Testis (tissue), 3 donors: ENCODE results near the gene PCGF5. TPM values are rescaled to one million over a fixed set of nuclear protein-coding genes. Genes with fewer than 3 reads are reported as not detected.
"Not testable (repeated sequence)": the region's sequence is repeated elsewhere in the genome, so short reads cannot be mapped to it uniquely, and the experiment has no call there.

Experiments used
- DNase-seq: peaks from one replicate; pipeline ENCODE4 v3.0.0-alpha.2; 2019
- H3K27ac ChIP-seq, 2 donors: fragments of 200-600 bp; sonication (generic); one replicate each; pipeline ENCODE4 v1.5.1; 2019
- H3K27me3 ChIP-seq: fragments of 200-600 bp; sonication (generic); one replicate; pipeline ENCODE4 v1.5.1; 2019
- H3K36me3 ChIP-seq: fragments of 200-600 bp; sonication (generic); one replicate; pipeline ENCODE4 v1.5.1; 2017; ENCODE audit warnings: low read depth; ENCODE audit errors: missing control alignments
- H3K4me1 ChIP-seq: fragments of 200-600 bp; sonication (generic); one replicate; pipeline ENCODE4 v1.5.1; 2019
- H3K4me3 ChIP-seq, 2 donors: fragments of 200-600 bp; sonication (generic); one replicate each; pipeline ENCODE4 v1.5.1; 2017 to 2019
- H3K9me3 ChIP-seq: fragments of 200-600 bp; sonication (generic); one replicate; pipeline ENCODE4 v1.5.1; 2017
- POLR2A ChIP-seq: fragments of 450-650 bp; IDR thresholded peaks from one replicate; pipeline ENCODE4 v1.6.1; 2017; ENCODE audit warnings: antibody characterized with exemption, mild to moderate bottlenecking, moderate library complexity
- WGBS, 2 donors: methylation state at CpG; one replicate each; pipeline ENCODE4 v1.1.5; 2018; 5-methylcytosine and 5-hydroxymethylcytosine counted together
- intact Hi-C: fragments of 100-400 bp; cut with DNase I; formaldehyde crosslinking; loops from one replicate; pipeline ENCODE4 v1.15.1; 2023; ENCODE audit warnings: low total_unique reads
- polyA plus RNA-seq: library from polyadenylated mRNA; stranded (reverse); fragments of 350-450 nt; fragmentation: Illumina TruSeq; extraction: RNeasy Lipid Tissue Mini Kit (QIAGEN cat#74804); gene quantifications from one replicate; pipeline ENCODE4 v1.2.3, GENCODE V29; 2014; ENCODE audit warnings: low read depth, low replicate concordance; ENCODE audit not compliant: insufficient read depth
- total RNA-seq, 2 donors: library from RNA; depleted of rRNA; stranded (reverse); fragments of >200 nt; gene quantifications; one replicate each; pipeline ENCODE4 v1.2.3, GENCODE V29; 2016
- TF ChIP-seq, protein P1 (sequence below), 3 experiments: fragments of 450-650 bp in 2 of 3; fragments of 200-600 bp in 1 of 3; sonication (generic) in 1 of 3; IDR thresholded peaks; one replicate each; pipeline ENCODE4 v1.5.1; 2016 to 2019; ENCODE audit warnings: antibody characterized with exemption in 3 of 3, mild to moderate bottlenecking in 2 of 3, moderate library complexity in 1 of 3

Gene PCGF5
- total and polyA plus RNA-seq, 3 donors from 2014 or later = 36.8 to 68.9 (median 50.2) TPM

DNA sequence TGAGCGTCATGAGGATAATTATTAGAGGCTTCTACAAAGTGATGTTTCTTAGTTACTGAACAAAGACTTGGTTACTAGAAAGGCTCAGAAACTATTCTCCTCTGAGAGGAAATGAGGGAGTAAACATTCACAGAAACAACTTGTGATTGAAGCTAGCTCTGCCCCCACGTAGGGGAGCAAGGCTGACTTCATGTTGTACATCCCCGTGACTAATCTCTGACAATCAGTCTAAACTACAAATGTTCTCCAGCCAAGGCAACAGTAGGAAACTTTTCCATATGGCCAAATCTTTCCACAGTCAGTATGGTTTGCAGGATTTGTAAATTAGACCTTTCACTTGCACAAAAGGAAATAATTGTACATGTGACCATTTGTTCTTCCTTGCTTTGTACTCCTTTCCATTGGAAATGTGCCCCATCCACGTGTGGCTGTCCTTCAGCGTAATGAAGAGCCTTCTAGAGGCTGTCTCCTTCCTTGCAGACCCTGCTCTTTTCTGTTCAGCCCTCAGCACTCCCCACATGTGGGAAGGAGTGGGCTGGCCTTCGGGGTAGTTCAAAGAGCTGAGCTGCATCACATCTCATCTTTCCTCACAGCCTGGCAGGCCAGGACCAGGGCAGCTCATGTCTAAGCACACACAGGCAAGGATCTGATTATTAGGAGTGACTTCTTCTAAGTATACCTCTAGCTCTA, 93.5 kb downstream of the PCGF5 start:
- Histone ChIP-seq H3K4me3 (no peak overlapping the region), H3K27me3 (no peaks in the 10 kb centered on the region), H3K4me1 (no peaks in the 10 kb centered on the region), H3K27ac (no peak overlapping the region), H3K36me3 (no peaks in the 10 kb centered on the region), H3K9me3 (no peaks in the 10 kb centered on the region)
- TF ChIP-seq POLR2A = no peak
- TF ChIP-seq, protein P1, sequence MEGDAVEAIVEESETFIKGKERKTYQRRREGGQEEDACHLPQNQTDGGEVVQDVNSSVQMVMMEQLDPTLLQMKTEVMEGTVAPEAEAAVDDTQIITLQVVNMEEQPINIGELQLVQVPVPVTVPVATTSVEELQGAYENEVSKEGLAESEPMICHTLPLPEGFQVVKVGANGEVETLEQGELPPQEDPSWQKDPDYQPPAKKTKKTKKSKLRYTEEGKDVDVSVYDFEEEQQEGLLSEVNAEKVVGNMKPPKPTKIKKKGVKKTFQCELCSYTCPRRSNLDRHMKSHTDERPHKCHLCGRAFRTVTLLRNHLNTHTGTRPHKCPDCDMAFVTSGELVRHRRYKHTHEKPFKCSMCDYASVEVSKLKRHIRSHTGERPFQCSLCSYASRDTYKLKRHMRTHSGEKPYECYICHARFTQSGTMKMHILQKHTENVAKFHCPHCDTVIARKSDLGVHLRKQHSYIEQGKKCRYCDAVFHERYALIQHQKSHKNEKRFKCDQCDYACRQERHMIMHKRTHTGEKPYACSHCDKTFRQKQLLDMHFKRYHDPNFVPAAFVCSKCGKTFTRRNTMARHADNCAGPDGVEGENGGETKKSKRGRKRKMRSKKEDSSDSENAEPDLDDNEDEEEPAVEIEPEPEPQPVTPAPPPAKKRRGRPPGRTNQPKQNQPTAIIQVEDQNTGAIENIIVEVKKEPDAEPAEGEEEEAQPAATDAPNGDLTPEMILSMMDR (IDR thresholded peaks at IDR 0.05) = no peak
- 45 to 46% methylated on average over 6 of the region's 6 CpGs for WGBS, 2 donors
- intact Hi-C loops = no loop called here
- DNase-seq = no peak

DNA sequence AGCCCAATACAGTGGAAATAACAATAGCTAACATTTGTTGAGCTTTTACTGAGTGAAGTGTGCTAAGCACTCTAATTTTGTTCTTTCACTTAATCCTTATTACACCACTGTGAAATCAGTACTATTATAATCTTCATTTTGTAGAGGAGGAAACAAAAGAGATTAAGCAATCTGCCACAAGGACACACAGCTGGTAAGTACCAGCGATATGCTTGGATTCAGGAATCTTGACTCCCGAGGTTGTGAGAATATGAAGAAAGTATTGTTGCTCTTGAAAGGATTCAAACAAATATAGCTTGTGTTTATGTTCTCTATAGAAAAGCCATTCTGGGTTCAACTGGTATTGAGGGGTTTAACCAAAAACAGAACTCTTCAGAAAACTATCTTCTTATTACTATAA, 96.0 kb downstream of the PCGF5 start:
- intact Hi-C loops = no loop called here
- no peak for DNase-seq
- Histone ChIP-seq H3K27me3 (no peaks in the 10 kb centered on the region), H3K9me3 (no peaks in the 10 kb centered on the region), H3K36me3 (no peaks in the 10 kb centered on the region), H3K27ac (no peak overlapping the region), H3K4me1 (no peaks in the 10 kb centered on the region), H3K4me3 (no peak overlapping the region)
- WGBS, 2 donors = 33 to 46% methylated on average over 2 of the region's 2 CpGs
- no peak for TF ChIP-seq POLR2A
- TF ChIP-seq, protein P1 (IDR thresholded peaks at IDR 0.05) = no peak

DNA sequence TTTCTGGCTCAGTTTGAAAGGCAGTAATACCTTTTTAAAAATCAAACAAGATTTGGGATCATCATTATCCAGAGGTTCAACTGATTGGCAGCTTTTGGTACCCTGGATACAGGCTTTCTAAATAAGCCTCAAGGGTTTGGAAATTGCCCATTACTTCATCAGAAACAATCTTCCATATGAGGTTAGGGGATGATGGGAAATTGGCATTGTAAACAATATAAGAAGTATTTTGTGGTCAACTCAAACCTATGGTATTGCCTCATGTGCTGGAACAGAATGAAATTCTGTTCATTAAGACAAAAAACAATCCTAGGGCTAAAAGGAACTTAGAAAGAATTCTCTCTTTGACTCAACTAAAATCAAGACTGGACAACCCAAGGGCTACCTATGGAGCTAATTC, 97.1 kb downstream of the PCGF5 start:
- no peaks in the 10 kb centered on the region for H3K9me3 ChIP-seq
- H3K36me3 ChIP-seq = no peaks in the 10 kb centered on the region
- H3K27ac ChIP-seq = no peak overlapping the region
- TF ChIP-seq, protein P1 (IDR thresholded peaks at IDR 0.05) = no peak
- DNase-seq = no peak
- intact Hi-C loops = no loop called here
- H3K4me1 ChIP-seq = no peaks in the 10 kb centered on the region
- no peak overlapping the region for H3K4me3 ChIP-seq
- no peaks in the 10 kb centered on the region for H3K27me3 ChIP-seq

DNA sequence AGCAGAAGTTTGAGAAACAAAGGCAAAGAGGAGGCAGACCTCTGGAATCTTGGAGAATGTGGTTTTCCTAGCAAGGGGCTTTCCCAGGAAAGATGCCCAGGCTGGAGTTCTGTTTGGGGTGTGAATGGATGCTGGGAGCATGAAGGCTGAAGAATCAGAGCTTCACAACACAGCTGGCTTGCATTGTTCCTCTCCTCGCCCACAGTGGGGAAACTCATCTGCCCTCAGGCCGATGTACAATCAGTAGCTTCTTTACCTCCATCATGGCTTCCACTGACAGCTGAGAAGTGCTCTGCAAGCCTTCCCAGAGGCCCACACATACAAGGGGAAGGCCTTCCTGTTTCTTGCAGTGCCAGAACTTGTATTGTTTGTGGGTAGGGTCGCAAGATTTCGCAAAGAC, 98.9 kb downstream of the PCGF5 start:
- H3K27ac ChIP-seq = no peak overlapping the region
- H3K36me3 ChIP-seq = no peaks in the 10 kb centered on the region
- H3K4me1 ChIP-seq = no peaks in the 10 kb centered on the region
- intact Hi-C loops = no loop called here
- no peaks in the 10 kb centered on the region for H3K9me3 ChIP-seq
- H3K27me3 ChIP-seq = no peaks in the 10 kb centered on the region
- TF ChIP-seq, protein P1 (IDR thresholded peaks at IDR 0.05) = no peak
- no peak for TF ChIP-seq POLR2A
- H3K4me3 ChIP-seq = no peak overlapping the region
- 89 to 92% methylated on average over 4 of the region's 4 CpGs for WGBS, 2 donors
- no peak for DNase-seq

DNA sequence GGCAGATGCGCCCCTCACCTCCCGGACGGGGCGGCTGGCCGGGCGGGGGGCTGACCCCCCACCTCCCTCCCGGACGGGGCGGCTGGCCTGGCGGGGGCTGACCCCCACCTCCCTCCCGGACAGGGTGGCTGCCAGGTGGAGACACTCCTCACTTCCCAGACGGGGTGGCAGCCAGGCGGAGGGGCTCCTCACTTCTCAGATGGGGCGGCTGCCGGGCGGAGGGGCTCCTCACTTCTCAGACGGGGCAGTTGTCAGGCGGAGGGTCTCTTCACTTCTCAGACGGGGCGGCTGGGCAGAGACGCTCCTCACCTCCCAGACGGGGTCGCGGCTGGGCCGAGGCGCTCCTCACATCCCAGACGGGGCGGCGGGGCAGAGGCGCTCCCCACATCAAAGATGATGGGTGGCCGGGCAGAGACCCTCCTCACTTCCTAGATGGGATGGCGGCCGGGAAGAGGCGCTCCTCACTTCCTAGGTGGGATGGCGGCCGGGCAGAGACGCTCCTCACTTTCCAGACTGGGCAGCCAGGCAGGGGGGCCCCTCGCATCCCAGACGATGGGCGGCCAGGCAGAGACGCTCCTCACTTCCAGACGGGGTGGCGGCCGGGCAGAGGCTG, 102.9 kb downstream of the PCGF5 start:
- H3K27ac ChIP-seq, intact Hi-C loops: not testable (repeated sequence)
- 80 to 87% methylated on average over 6 to 44 of the region's 44 CpGs for WGBS, 2 donors

More for the DNA sequence above, 102.9 kb downstream of the PCGF5 start:
- H3K36me3 ChIP-seq, H3K9me3 ChIP-seq, H3K27me3 ChIP-seq, H3K4me1 ChIP-seq, DNase-seq: not testable (repeated sequence)
- H3K4me3 ChIP-seq = peak overlapping the region in 1 of 2 donors; percentile 6
